ENCODE results near the gene TMEM106C. TPM values are rescaled to one million over a fixed set of nuclear protein-coding genes. Genes with fewer than 3 reads are reported as not detected.

The TMEM106C gene
- total RNA-seq, 1 experiment from 2014 or later: 48.3 TPM

GRCh38 chr12:47945341-47945728 is 18.1 kb upstream of the TMEM106C start:
- ATAC-seq (no peak), DNase-seq (ENCODE audit: low spot score) (no peak)
- H3K27me3 Mint-ChIP-seq (ENCODE audit: low read depth): peaks cover 29% of the 10 kb centered on the region
- ChIA-PET CTCF (interaction anchor here (2.1 to 2.5 kb wide), 3 partner anchors 16 to 40 kb away, joined by 11 to 20 read pairs (median 11); partner anchors contain the start of genes TMEM106C and VDR), POLR2A (no interaction called here)
- TF ChIP-seq, protein P1, sequence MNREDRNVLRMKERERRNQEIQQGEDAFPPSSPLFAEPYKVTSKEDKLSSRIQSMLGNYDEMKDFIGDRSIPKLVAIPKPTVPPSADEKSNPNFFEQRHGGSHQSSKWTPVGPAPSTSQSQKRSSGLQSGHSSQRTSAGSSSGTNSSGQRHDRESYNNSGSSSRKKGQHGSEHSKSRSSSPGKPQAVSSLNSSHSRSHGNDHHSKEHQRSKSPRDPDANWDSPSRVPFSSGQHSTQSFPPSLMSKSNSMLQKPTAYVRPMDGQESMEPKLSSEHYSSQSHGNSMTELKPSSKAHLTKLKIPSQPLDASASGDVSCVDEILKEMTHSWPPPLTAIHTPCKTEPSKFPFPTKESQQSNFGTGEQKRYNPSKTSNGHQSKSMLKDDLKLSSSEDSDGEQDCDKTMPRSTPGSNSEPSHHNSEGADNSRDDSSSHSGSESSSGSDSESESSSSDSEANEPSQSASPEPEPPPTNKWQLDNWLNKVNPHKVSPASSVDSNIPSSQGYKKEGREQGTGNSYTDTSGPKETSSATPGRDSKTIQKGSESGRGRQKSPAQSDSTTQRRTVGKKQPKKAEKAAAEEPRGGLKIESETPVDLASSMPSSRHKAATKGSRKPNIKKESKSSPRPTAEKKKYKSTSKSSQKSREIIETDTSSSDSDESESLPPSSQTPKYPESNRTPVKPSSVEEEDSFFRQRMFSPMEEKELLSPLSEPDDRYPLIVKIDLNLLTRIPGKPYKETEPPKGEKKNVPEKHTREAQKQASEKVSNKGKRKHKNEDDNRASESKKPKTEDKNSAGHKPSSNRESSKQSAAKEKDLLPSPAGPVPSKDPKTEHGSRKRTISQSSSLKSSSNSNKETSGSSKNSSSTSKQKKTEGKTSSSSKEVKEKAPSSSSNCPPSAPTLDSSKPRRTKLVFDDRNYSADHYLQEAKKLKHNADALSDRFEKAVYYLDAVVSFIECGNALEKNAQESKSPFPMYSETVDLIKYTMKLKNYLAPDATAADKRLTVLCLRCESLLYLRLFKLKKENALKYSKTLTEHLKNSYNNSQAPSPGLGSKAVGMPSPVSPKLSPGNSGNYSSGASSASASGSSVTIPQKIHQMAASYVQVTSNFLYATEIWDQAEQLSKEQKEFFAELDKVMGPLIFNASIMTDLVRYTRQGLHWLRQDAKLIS (CRISPR knock-in tag; IDR thresholded peaks at IDR 0.05; ENCODE audit: borderline replicate concordance): no peak
- no peak for TF ChIP-seq ZNF423 (CRISPR knock-in tag; IDR thresholded peaks at IDR 0.05)
- TF ChIP-seq, protein P2, sequence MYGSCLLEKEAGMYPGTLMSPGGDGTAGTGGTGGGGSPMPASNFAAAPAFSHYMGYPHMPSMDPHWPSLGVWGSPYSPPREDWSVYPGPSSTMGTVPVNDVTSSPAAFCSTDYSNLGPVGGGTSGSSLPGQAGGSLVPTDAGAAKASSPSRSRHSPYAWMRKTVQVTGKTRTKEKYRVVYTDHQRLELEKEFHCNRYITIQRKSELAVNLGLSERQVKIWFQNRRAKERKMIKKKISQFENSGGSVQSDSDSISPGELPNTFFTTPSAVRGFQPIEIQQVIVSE (CRISPR knock-in tag; IDR thresholded peaks at IDR 0.05; ENCODE audit: borderline replicate concordance): no peak
- TF ChIP-seq, protein P3, sequence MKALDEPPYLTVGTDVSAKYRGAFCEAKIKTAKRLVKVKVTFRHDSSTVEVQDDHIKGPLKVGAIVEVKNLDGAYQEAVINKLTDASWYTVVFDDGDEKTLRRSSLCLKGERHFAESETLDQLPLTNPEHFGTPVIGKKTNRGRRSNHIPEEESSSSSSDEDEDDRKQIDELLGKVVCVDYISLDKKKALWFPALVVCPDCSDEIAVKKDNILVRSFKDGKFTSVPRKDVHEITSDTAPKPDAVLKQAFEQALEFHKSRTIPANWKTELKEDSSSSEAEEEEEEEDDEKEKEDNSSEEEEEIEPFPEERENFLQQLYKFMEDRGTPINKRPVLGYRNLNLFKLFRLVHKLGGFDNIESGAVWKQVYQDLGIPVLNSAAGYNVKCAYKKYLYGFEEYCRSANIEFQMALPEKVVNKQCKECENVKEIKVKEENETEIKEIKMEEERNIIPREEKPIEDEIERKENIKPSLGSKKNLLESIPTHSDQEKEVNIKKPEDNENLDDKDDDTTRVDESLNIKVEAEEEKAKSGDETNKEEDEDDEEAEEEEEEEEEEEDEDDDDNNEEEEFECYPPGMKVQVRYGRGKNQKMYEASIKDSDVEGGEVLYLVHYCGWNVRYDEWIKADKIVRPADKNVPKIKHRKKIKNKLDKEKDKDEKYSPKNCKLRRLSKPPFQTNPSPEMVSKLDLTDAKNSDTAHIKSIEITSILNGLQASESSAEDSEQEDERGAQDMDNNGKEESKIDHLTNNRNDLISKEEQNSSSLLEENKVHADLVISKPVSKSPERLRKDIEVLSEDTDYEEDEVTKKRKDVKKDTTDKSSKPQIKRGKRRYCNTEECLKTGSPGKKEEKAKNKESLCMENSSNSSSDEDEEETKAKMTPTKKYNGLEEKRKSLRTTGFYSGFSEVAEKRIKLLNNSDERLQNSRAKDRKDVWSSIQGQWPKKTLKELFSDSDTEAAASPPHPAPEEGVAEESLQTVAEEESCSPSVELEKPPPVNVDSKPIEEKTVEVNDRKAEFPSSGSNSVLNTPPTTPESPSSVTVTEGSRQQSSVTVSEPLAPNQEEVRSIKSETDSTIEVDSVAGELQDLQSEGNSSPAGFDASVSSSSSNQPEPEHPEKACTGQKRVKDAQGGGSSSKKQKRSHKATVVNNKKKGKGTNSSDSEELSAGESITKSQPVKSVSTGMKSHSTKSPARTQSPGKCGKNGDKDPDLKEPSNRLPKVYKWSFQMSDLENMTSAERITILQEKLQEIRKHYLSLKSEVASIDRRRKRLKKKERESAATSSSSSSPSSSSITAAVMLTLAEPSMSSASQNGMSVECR (CRISPR knock-in tag; IDR thresholded peaks at IDR 0.05; ENCODE audit: borderline replicate concordance): no peak
- TF ChIP-seq TCF7 (CRISPR knock-in tag; IDR thresholded peaks at IDR 0.05; ENCODE audit: low read depth): no peak
- TF ChIP-seq TEAD4 (CRISPR knock-in tag; IDR thresholded peaks at IDR 0.05): no peak
- TF ChIP-seq PRDM15 (CRISPR knock-in tag; IDR thresholded peaks at IDR 0.05): no peak
- TF ChIP-seq FOXP1 (CRISPR knock-in tag; IDR thresholded peaks at IDR 0.05; ENCODE audit: borderline replicate concordance): no peak
- H3K36me3 Mint-ChIP-seq: no peaks in the 10 kb centered on the region
- H3K9me3 Mint-ChIP-seq: no peaks in the 10 kb centered on the region
- no peak overlapping the region for H3K4me3 Mint-ChIP-seq
- H3K27ac Mint-ChIP-seq: no peak overlapping the region
- peaks cover 27% of the 10 kb centered on the region for H3K4me1 Mint-ChIP-seq

- no peak for DNase-seq (ENCODE audit: low spot score)
- no peak for ATAC-seq
- Mint-ChIP-seq H3K27me3 (ENCODE audit: low read depth) (peaks cover 17% of the 10 kb centered on the region), H3K4me1 (peaks cover 18% of the 10 kb centered on the region), H3K9me3 (no peaks in the 10 kb centered on the region), H3K36me3 (no peaks in the 10 kb centered on the region), H3K4me3 (no peak overlapping the region), H3K27ac (peak overlapping the region; percentile 29; the same call in 1 of the 2 replicates)
- ChIA-PET POLR2A (interaction anchor here (0.9 kb wide), 1 partner anchor 41 kb away, joined by 3 read pairs; no protein-coding TSS in a partner anchor), CTCF (interaction anchor here (0.6 to 2.5 kb wide), 11 partner anchors 8 to 243 kb away, joined by 3 to 20 read pairs (median 4); partner anchors contain the start of genes TMEM106C and VDR)
- no peak for TF ChIP-seq ZNF138 (CRISPR knock-in tag; conservative IDR thresholded peaks at IDR 0.05)
- no peak for TF ChIP-seq IRF2 (CRISPR knock-in tag; IDR thresholded peaks at IDR 0.05; ENCODE audit: borderline replicate concordance, low read depth)
- TF ChIP-seq SOX15 (CRISPR knock-in tag; IDR thresholded peaks at IDR 0.05): no peak
- no peak for TF ChIP-seq HMGA2 (CRISPR knock-in tag; IDR thresholded peaks at IDR 0.05)
- no peak for TF ChIP-seq CBFB (CRISPR knock-in tag; IDR thresholded peaks at IDR 0.05; ENCODE audit: low read depth)
- no peak for TF ChIP-seq TP53 (CRISPR knock-in tag; IDR thresholded peaks at IDR 0.05)
- no peak for TF ChIP-seq ZNF219 (CRISPR knock-in tag; IDR thresholded peaks at IDR 0.05; ENCODE audit: borderline replicate concordance)
- TF ChIP-seq USF2 (CRISPR knock-in tag; IDR thresholded peaks at IDR 0.05): no peak
- TF ChIP-seq, protein P4, sequence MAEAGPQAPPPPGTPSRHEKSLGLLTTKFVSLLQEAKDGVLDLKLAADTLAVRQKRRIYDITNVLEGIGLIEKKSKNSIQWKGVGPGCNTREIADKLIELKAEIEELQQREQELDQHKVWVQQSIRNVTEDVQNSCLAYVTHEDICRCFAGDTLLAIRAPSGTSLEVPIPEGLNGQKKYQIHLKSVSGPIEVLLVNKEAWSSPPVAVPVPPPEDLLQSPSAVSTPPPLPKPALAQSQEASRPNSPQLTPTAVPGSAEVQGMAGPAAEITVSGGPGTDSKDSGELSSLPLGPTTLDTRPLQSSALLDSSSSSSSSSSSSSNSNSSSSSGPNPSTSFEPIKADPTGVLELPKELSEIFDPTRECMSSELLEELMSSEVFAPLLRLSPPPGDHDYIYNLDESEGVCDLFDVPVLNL (CRISPR knock-in tag; IDR thresholded peaks at IDR 0.05; ENCODE audit: borderline replicate concordance, low read depth): no peak
- TF ChIP-seq ZNF416 (CRISPR knock-in tag; IDR thresholded peaks at IDR 0.05): no peak
Measured at GRCh38 chr12:47946413-47947323, 16.7 kb upstream of the TMEM106C start.
